CD14-positive monocyte (primary cell): ENCODE measurements around the gene HMX1. TPM values are rescaled to one million over a fixed set of nuclear protein-coding genes. Genes with fewer than 3 reads are reported as not detected.

Experiments used
- DNase-seq, 3 donors: peaks; one replicate each; pipeline ENCODE4 v3.0.0-alpha.2; 2011 to 2022
- H2AFZ ChIP-seq: 2 replicates; pipeline ENCODE4 v1.6.0; 2012; ENCODE audit warnings: mild to moderate bottlenecking, low read depth, low read length, inconsistent platforms; ENCODE audit not compliant: insufficient read depth, poor library complexity, severe bottlenecking
- H3K27ac ChIP-seq, 2 donors: 1 replicate in 1 of 2; 2 replicates in 1 of 2; pipeline ENCODE4 v1.5.1; 2012 to 2013; ENCODE audit warnings: low read length in 2 of 2, control low read depth in 1 of 2, inconsistent platforms in 1 of 2, low read depth in 1 of 2, mild to moderate bottlenecking in 1 of 2
- H3K27me3 ChIP-seq, 2 donors: one replicate each; pipeline versions ENCODE4 v1.6.0 to v1.6.1; 2011 to 2013; ENCODE audit warnings: low read length in 2 of 2; ENCODE audit not compliant: control insufficient read depth in 2 of 2, insufficient read depth in 2 of 2
- H3K36me3 ChIP-seq, 2 donors: replicated peaks in 1 of 2; 1 replicate in 1 of 2; 2 replicates in 1 of 2; pipeline versions ENCODE4 v1.5.1 to v1.6.1; 2012 to 2013; ENCODE audit warnings: low read length in 2 of 2, control low read depth in 1 of 2, inconsistent platforms in 1 of 2, mild to moderate bottlenecking in 1 of 2; ENCODE audit not compliant: insufficient read depth in 2 of 2, control insufficient read depth in 1 of 2
- H3K4me1 ChIP-seq, 2 donors: 1 replicate in 1 of 2; 2 replicates in 1 of 2; pipeline versions ENCODE4 v1.5.1 to v1.6.1; 2012 to 2013; ENCODE audit warnings: low read length in 2 of 2, control low read depth in 1 of 2, inconsistent platforms in 1 of 2, mild to moderate bottlenecking in 1 of 2, moderate library complexity in 1 of 2; ENCODE audit not compliant: insufficient read depth in 2 of 2, control insufficient read depth in 1 of 2
- H3K4me2 ChIP-seq: replicated peaks from 2 replicates; pipeline ENCODE3; 2012; ENCODE audit warnings: low read length, moderate library complexity, mild to moderate bottlenecking; ENCODE audit not compliant: poor library complexity, severe bottlenecking; ENCODE audit errors: extremely low read depth
- H3K4me3 ChIP-seq, 3 experiments: fragments of 200-600 bp in 1 of 3; sonication (generic) in 1 of 3; replicated peaks in 1 of 3; 1 replicate in 2 of 3; 2 replicates in 1 of 3; pipeline ENCODE4 v1.5.1; 2011 to 2013; ENCODE audit warnings: low read length in 3 of 3, mild to moderate bottlenecking in 3 of 3, control low read depth in 2 of 3, low read depth in 2 of 3, inconsistent platforms in 1 of 3, moderate library complexity in 1 of 3
- H3K79me2 ChIP-seq: 2 replicates; pipeline ENCODE4 v1.6.0; 2012; ENCODE audit warnings: mild to moderate bottlenecking, control low read depth, inconsistent platforms, low read length, moderate library complexity; ENCODE audit not compliant: insufficient read depth
- H3K9ac ChIP-seq: 2 replicates; pipeline ENCODE4 v1.6.0; 2017; ENCODE audit warnings: low read length, mild to moderate bottlenecking; ENCODE audit not compliant: insufficient read depth, poor library complexity, severe bottlenecking
- H3K9me3 ChIP-seq, 2 donors: replicated peaks in 1 of 2; 1 replicate in 1 of 2; 2 replicates in 1 of 2; pipeline versions ENCODE4 v1.5.1 to v1.6.1; 2012 to 2013; ENCODE audit warnings: low read length in 2 of 2, control low read depth in 1 of 2; ENCODE audit not compliant: control insufficient read depth in 1 of 2, insufficient read depth in 1 of 2
- H4K20me1 ChIP-seq: 2 replicates; pipeline ENCODE4 v1.6.0; 2012; ENCODE audit warnings: mild to moderate bottlenecking, low read length, control low read depth, moderate library complexity; ENCODE audit not compliant: insufficient read depth
- H3K27ac Mint-ChIP-seq, 7 donors: one replicate each; pipeline ENCODE4 v1.8.0; 2020; ENCODE audit warnings: mild to moderate bottlenecking in 7 of 7, mixed read lengths in 7 of 7, moderate library complexity in 6 of 7, inconsistent platforms in 2 of 7
- H3K27me3 Mint-ChIP-seq, 3 donors: one replicate each; pipeline ENCODE4 v1.8.0; 2021 to 2022; ENCODE audit warnings: low read depth in 3 of 3, mild to moderate bottlenecking in 3 of 3, mixed read lengths in 3 of 3, moderate library complexity in 3 of 3, inconsistent platforms in 1 of 3
- H3K36me3 Mint-ChIP-seq, 2 donors: one replicate each; pipeline ENCODE4 v1.8.0; 2020; ENCODE audit warnings: mixed read lengths in 2 of 2, inconsistent platforms in 1 of 2, mild to moderate bottlenecking in 1 of 2
- H3K4me1 Mint-ChIP-seq: one replicate; pipeline ENCODE4 v1.8.0; 2020; ENCODE audit warnings: mild to moderate bottlenecking, mixed read lengths
- H3K4me3 Mint-ChIP-seq, 2 donors: one replicate each; pipeline ENCODE4 v1.8.0; 2020; ENCODE audit warnings: mild to moderate bottlenecking in 2 of 2, mixed read lengths in 2 of 2, moderate library complexity in 1 of 2
- H3K9me3 Mint-ChIP-seq, 7 donors: one replicate each; pipeline ENCODE4 v1.8.0; 2020 to 2022; ENCODE audit warnings: mixed read lengths in 7 of 7, mild to moderate bottlenecking in 6 of 7, moderate library complexity in 6 of 7, inconsistent platforms in 2 of 7
- WGBS: methylation state at CpG from one replicate; pipeline ENCODE4 v1.1.5; 2013; ENCODE audit warnings: missing lambda C conversion rate; ENCODE audit not compliant: insufficient coverage; 5-methylcytosine and 5-hydroxymethylcytosine counted together
- intact Hi-C, 2 donors: fragments of 100-400 bp; cut with micrococcal nuclease; formaldehyde crosslinking; loops; one replicate each; pipeline versions ENCODE4 v1.15.0 to v1.15.1; 2023
- polyA plus RNA-seq, 3 donors: library from polyadenylated mRNA; depleted of rRNA in 1 of 3; unstranded in 2 of 3; stranded (reverse) in 1 of 3; fragments of 300-500 nt in 2 of 3; fragments of >200 nt in 1 of 3; fragmentation: Illumina TruSeq in 2 of 3; gene quantifications; 1 replicate in 2 of 3; 2 replicates in 1 of 3; pipeline ENCODE4 v1.2.3, GENCODE V29; 2012 to 2021
- TF ChIP-seq, protein P1 (sequence below): fragments of 200-600 bp; IDR thresholded peaks from one replicate; pipeline ENCODE4 v1.8.0; 2022; ENCODE audit warnings: antibody characterized with exemption, mild to moderate bottlenecking

The HMX1 gene
- polyA plus RNA-seq, 3 donors: not detected

DNA sequence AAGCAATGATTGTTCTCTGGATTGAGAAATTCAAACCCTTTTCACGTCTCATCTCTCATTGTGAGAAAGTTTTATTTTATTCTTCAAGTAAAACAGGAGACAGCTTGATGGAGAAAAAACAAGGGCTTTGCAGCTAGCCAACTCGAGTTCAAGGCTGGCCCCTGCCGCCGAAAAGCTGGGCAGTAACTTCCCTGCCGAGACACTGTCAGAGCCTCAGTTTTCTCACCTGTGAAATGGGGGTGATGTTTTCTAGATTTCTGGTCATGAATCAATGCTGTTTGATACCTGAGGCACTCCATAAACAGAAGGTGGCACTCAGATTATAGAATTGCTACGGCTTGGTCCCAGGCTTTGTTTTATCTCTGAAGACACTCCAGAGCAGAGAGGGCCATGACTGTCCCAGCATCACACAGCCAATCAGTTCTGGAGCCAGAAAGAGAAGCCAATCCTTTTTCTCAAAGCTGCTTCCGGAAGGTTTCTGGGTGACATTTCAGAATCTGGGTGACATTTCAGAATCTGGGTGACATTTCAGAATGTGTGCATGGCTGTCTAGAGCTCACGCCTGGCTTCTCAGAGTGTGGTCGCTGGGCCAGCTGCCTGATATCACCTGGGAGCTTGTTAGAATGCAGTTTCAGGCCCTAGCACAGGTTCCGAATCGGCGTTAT, 33.2 kb downstream of the HMX1 start:
- WGBS: 88% methylated on average over 11 of the region's 12 CpGs
- no peaks in the 10 kb centered on the region for H3K4me1 Mint-ChIP-seq
- TF ChIP-seq, protein P1, sequence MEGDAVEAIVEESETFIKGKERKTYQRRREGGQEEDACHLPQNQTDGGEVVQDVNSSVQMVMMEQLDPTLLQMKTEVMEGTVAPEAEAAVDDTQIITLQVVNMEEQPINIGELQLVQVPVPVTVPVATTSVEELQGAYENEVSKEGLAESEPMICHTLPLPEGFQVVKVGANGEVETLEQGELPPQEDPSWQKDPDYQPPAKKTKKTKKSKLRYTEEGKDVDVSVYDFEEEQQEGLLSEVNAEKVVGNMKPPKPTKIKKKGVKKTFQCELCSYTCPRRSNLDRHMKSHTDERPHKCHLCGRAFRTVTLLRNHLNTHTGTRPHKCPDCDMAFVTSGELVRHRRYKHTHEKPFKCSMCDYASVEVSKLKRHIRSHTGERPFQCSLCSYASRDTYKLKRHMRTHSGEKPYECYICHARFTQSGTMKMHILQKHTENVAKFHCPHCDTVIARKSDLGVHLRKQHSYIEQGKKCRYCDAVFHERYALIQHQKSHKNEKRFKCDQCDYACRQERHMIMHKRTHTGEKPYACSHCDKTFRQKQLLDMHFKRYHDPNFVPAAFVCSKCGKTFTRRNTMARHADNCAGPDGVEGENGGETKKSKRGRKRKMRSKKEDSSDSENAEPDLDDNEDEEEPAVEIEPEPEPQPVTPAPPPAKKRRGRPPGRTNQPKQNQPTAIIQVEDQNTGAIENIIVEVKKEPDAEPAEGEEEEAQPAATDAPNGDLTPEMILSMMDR: no peak
- Histone ChIP-seq H3K27ac (no peak overlapping the region), H3K9ac (no peak overlapping the region), H3K36me3 (no peaks in the 10 kb centered on the region), H3K4me2 (no peak overlapping the region), H3K27me3 (no peaks in the 10 kb centered on the region), H4K20me1 (no peaks in the 10 kb centered on the region), H2AFZ (no peak overlapping the region), H3K9me3 (peaks cover 0 to 5% of the 10 kb centered on the region in 2 donors), H3K4me3 (no peak overlapping the region), H3K4me1 (no peaks in the 10 kb centered on the region), H3K79me2 (no peaks in the 10 kb centered on the region)
- no peaks in the 10 kb centered on the region for H3K36me3 Mint-ChIP-seq
- no peak overlapping the region for H3K4me3 Mint-ChIP-seq
- no peak overlapping the region for H3K27ac Mint-ChIP-seq
- H3K9me3 Mint-ChIP-seq: peaks cover 0 to 4% (median 0%) of the 10 kb centered on the region in 7 donors
- DNase-seq: no peak
- peaks cover 1 to 15% (median 9%) of the 10 kb centered on the region in 3 donors for H3K27me3 Mint-ChIP-seq
- intact Hi-C loops: no loop called here

DNA sequence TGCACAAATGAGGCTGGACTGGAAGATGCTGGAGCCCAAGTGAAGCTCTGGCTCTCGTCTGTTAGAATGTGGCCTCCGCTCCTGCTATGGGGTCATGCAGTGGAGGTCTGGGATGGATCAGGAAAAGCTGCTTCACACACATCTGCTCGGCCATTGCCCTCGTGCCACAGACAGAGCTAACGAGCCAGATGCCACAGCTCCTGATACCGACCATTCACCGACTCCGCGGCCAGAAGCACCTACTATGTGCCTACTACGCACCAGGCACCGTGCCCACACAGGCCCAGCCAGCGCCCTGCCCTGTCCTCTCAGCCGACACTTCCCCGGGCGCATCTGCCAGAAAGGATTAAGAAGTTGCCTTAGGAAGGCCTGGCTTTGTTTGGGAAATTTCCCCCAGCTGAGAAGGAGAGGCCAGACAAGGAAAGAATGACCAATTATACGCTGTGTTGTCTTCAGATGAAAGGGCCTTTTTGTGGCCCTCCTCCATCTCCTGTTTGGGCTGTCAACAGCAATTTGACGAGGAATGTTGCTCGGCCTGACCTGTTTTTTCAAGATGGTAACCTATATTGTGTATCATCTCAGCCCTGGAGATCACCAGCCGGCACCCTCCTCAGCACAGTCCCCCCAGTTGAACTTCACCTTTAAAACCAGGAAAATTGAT, 34.3 kb downstream of the HMX1 start:
- DNase-seq: no peak
- Mint-ChIP-seq H3K4me1 (no peaks in the 10 kb centered on the region), H3K27ac (no peak overlapping the region), H3K9me3 (peaks cover 0 to 4% (median 0%) of the 10 kb centered on the region in 7 donors), H3K36me3 (no peaks in the 10 kb centered on the region), H3K27me3 (peaks cover 1 to 17% (median 9%) of the 10 kb centered on the region in 3 donors), H3K4me3 (no peak overlapping the region)
- Histone ChIP-seq H3K36me3 (no peaks in the 10 kb centered on the region), H3K27ac (no peak overlapping the region), H3K4me2 (no peak overlapping the region), H3K4me1 (no peaks in the 10 kb centered on the region), H4K20me1 (no peaks in the 10 kb centered on the region), H3K4me3 (no peak overlapping the region), H3K9ac (no peak overlapping the region), H2AFZ (no peak overlapping the region), H3K79me2 (no peaks in the 10 kb centered on the region), H3K27me3 (no peaks in the 10 kb centered on the region), H3K9me3 (no peaks in the 10 kb centered on the region)
- intact Hi-C loops: no loop called here
- WGBS: 90% methylated on average over 10 of the region's 19 CpGs
- TF ChIP-seq, protein P1: no peak
